ENCODE measurements around the gene ITGA1. TPM values are rescaled to one million over a fixed set of nuclear protein-coding genes. Genes with fewer than 3 reads are reported as not detected.

The ITGA1 gene
- total RNA-seq, 1 experiment from 2014 or later = 27.4 TPM

GRCh38 chr5:52896534-52897237 is 109.0 kb downstream of the ITGA1 start:
- no peak for DNase-seq (ENCODE audit: low read depth in 1 of 2, low spot score in 2 of 2)
- H3K4me1 ChIP-seq (replicated peaks) = no peaks in the 10 kb centered on the region
- no peaks in the 10 kb centered on the region for H3K27me3 ChIP-seq (replicated peaks)
- H3K36me3 ChIP-seq = no peaks in the 10 kb centered on the region
- H3K4me3 ChIP-seq = no peak overlapping the region
- H3K27ac ChIP-seq = no peak overlapping the region
- H3K9me3 ChIP-seq (replicated peaks) = no peaks in the 10 kb centered on the region

GRCh38 chr5:52897238-52897614 is 109.5 kb downstream of the ITGA1 start:
- no peaks in the 10 kb centered on the region for H3K4me1 ChIP-seq (replicated peaks)
- no peaks in the 10 kb centered on the region for H3K36me3 ChIP-seq
- no peaks in the 10 kb centered on the region for H3K27me3 ChIP-seq (replicated peaks)
- H3K27ac ChIP-seq = no peak overlapping the region
- DNase-seq (ENCODE audit: low read depth in 1 of 2, low spot score in 2 of 2) = no peak
- no peak overlapping the region for H3K4me3 ChIP-seq
- no peaks in the 10 kb centered on the region for H3K9me3 ChIP-seq (replicated peaks)

DNA sequence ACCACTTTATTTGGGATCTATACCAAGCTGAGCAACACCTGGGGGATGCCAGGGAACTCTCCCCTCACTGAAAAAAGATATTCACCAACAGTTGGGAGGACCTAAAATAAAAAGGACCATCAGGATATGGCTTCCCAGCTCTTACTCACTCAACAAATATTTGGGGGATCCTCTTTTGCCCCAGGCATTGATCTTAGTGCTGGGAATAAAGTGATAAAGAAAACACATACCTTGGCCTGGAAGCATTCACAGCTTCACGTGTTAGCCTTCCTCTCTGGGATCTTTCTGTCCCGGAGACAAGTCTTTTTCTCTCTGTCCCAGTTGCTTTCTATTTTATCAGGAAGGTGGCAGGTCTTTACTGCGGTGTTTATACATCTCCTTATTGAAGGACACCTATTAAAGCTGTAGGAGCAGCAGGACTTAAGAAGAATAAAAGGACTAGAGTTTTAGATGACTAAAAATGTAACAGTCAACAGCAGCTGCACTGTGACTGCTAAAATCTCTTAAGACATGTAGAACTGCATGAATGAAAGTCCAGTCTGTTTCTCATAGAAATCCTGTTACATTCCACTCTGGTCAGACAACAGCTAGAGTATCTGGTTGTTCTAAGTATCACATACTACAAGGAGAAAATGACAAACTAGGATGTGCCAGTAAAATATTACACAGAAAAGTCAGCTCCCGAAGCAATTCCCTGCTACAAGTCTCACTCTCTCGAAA is 111.4 kb downstream of the ITGA1 start:
- no peak for DNase-seq (ENCODE audit: low read depth in 1 of 2, low spot score in 2 of 2)
- Histone ChIP-seq H3K4me1 (replicated peaks) (no peaks in the 10 kb centered on the region), H3K27me3 (replicated peaks) (no peaks in the 10 kb centered on the region), H3K9me3 (replicated peaks) (no peaks in the 10 kb centered on the region), H3K4me3 (no peak overlapping the region), H3K27ac (no peak overlapping the region), H3K36me3 (no peaks in the 10 kb centered on the region)

DNA sequence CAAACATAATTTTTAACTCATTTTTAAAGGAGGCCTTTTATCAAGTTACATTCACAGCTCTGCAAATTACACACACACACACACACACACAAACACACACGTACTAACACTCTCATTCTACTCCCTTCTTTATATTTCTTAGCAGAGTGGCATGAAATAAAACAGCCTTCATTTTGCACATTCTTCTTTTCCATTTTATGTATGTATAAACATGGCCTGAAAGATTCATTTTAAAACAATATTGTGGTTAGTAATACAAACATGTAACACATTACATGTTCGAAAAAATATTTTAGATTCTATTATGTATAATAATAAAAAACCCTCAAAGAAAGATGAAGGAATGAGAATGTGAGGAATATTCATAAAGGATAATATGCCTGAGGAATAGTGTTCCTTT is 115.4 kb downstream of the ITGA1 start:
- no peaks in the 10 kb centered on the region for H3K27me3 ChIP-seq (replicated peaks)
- no peaks in the 10 kb centered on the region for H3K4me1 ChIP-seq (replicated peaks)
- DNase-seq (ENCODE audit: low read depth in 1 of 2, low spot score in 2 of 2) = no peak
- H3K9me3 ChIP-seq (replicated peaks) = no peaks in the 10 kb centered on the region
- no peak overlapping the region for H3K27ac ChIP-seq
- H3K36me3 ChIP-seq = no peaks in the 10 kb centered on the region
- H3K4me3 ChIP-seq = no peak overlapping the region

- Histone ChIP-seq H3K4me3 (no peak overlapping the region), H3K4me1 (replicated peaks) (no peaks in the 10 kb centered on the region), H3K36me3 (no peaks in the 10 kb centered on the region), H3K27me3 (replicated peaks) (no peaks in the 10 kb centered on the region), H3K27ac (no peak overlapping the region), H3K9me3 (replicated peaks) (no peaks in the 10 kb centered on the region)
- DNase-seq (ENCODE audit: low read depth in 1 of 2, low spot score in 2 of 2) = no peak
These were observed 118.6 kb downstream of the ITGA1 start for GRCh38 chr5:52906343-52906742.

DNA sequence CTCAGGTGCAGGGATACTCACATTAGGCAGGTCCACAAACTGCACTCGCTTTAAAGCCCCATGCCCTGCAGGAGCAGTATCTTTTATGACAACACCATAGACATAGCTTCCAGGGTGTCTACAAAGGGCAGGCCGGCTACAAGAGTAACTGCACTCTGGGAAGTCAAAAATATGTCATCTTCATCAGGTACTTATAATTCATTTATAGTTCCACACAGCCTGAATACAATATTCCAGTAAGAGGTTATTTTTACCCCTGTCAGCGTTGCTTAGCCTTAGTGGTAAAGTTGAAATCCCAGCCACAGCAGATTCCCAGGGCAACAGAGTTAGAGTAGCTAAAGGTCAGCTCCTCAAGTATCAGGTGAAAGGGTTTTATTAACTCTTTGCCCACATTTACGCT is 119.1 kb downstream of the ITGA1 start:
- H3K4me1 ChIP-seq (replicated peaks) = no peaks in the 10 kb centered on the region
- no peaks in the 10 kb centered on the region for H3K27me3 ChIP-seq (replicated peaks)
- no peak for DNase-seq (ENCODE audit: low read depth in 1 of 2, low spot score in 2 of 2)
- no peak overlapping the region for H3K27ac ChIP-seq
- no peak overlapping the region for H3K4me3 ChIP-seq
- no peaks in the 10 kb centered on the region for H3K9me3 ChIP-seq (replicated peaks)
- no peaks in the 10 kb centered on the region for H3K36me3 ChIP-seq

DNA sequence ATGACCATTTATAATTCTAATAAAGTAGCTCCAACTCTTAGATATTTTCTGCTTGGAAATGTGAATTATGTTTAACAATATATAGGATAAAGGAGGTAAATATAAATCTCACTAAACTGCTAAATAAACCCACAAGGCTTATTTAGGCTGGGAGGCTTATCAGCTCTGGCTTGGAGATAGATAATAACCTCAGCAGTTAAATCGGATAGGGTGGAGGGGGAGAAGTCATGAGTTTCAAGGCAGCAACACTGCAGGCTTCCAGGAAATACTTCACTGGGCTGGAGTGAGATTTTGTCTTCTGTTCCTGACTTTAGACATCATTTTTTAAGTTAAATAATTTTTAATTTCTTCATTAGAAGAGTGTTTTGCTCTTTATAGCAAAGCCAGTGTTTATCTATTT is 121.5 kb downstream of the ITGA1 start:
- H3K36me3 ChIP-seq = no peaks in the 10 kb centered on the region
- H3K27me3 ChIP-seq (replicated peaks) = no peaks in the 10 kb centered on the region
- no peak overlapping the region for H3K27ac ChIP-seq
- H3K9me3 ChIP-seq (replicated peaks) = no peaks in the 10 kb centered on the region
- no peak for DNase-seq (ENCODE audit: low read depth in 1 of 2, low spot score in 2 of 2)
- no peak overlapping the region for H3K4me3 ChIP-seq
- H3K4me1 ChIP-seq (replicated peaks) = no peaks in the 10 kb centered on the region

DNA sequence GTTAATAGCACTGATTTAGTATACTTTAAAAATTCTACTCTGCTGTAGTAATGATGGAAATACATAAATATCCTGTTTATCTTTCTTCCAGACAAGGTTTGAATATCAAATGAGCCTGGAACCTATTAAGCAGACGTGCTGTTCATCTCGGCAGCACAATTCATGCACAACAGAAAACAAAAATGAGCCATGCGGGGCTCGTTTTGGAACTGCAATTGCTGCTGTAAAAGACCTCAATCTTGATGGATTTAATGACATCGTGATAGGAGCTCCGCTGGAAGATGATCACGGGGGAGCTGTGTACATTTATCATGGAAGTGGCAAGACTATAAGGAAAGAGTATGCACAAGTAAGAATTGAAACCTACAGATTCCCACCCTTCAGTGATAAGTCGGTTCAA is 122.4 kb downstream of the ITGA1 start:
- Histone ChIP-seq H3K36me3 (no peaks in the 10 kb centered on the region), H3K9me3 (replicated peaks) (no peaks in the 10 kb centered on the region), H3K4me1 (replicated peaks) (0 out of 2 replicates have a peak, but pooled peaks cover 2% of the 10 kb centered on the region), H3K27ac (no peak overlapping the region), H3K4me3 (no peak overlapping the region), H3K27me3 (replicated peaks) (no peaks in the 10 kb centered on the region)
- no peak for DNase-seq (ENCODE audit: low read depth in 1 of 2, low spot score in 2 of 2)

GRCh38 chr5:52915176-52915875 is 127.6 kb downstream of the ITGA1 start:
- Histone ChIP-seq H3K27ac (no peak overlapping the region), H3K4me3 (peak overlapping the region; percentile 33), H3K9me3 (replicated peaks) (no peaks in the 10 kb centered on the region), H3K27me3 (replicated peaks) (no peaks in the 10 kb centered on the region), H3K36me3 (no peaks in the 10 kb centered on the region), H3K4me1 (replicated peaks) (0 out of 2 replicates have a peak, but pooled peaks cover 3% of the 10 kb centered on the region)
- DNase-seq (ENCODE audit: low read depth in 1 of 2, low spot score in 2 of 2) = peak; percentile 53 to 87

GRCh38 chr5:52920929-52921328 is 133.2 kb downstream of the ITGA1 start:
- Histone ChIP-seq H3K36me3 (no peaks in the 10 kb centered on the region), H3K4me3 (no peak overlapping the region), H3K27ac (no peak overlapping the region), H3K27me3 (replicated peaks) (no peaks in the 10 kb centered on the region), H3K9me3 (replicated peaks) (no peaks in the 10 kb centered on the region), H3K4me1 (replicated peaks) (0 out of 2 replicates have a peak, but pooled peaks cover 3% of the 10 kb centered on the region)
- DNase-seq (ENCODE audit: low read depth in 1 of 2, low spot score in 2 of 2) = no peak

DNA sequence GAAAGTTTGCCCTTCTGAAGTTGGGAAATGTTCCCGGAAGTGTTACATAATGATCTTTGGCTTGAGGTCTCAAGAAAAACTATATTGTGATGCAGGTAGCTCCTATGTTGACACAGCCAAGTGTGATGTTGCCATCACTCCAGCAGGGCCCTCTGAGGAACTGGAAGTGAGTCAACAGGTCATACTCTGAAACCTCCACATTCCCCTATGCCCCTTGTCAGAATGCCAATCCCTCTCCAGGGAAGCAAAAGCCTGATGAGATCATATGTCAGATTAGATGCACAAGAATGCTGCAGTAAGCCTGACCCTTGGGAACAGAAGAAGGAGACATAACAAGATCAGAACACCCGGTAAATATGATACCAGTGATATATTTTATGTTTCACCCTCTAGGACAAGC is 134.7 kb downstream of the ITGA1 start:
- H3K9me3 ChIP-seq (replicated peaks) = no peaks in the 10 kb centered on the region
- no peaks in the 10 kb centered on the region for H3K36me3 ChIP-seq
- H3K27me3 ChIP-seq (replicated peaks) = no peaks in the 10 kb centered on the region
- H3K4me3 ChIP-seq = no peak overlapping the region
- H3K27ac ChIP-seq = no peak overlapping the region
- DNase-seq (ENCODE audit: low read depth in 1 of 2, low spot score in 2 of 2) = peak; percentile 30 to 49
- H3K4me1 ChIP-seq (replicated peaks) = 0 out of 2 replicates have a peak, but pooled peaks cover 3% of the 10 kb centered on the region

- Histone ChIP-seq H3K36me3 (no peaks in the 10 kb centered on the region), H3K9me3 (replicated peaks) (no peaks in the 10 kb centered on the region), H3K27me3 (replicated peaks) (no peaks in the 10 kb centered on the region), H3K4me3 (no peak overlapping the region), H3K27ac (no peak overlapping the region), H3K4me1 (replicated peaks) (0 out of 2 replicates have a peak, but pooled peaks cover 3% of the 10 kb centered on the region)
- no peak for DNase-seq (ENCODE audit: low read depth in 1 of 2, low spot score in 2 of 2)
These were observed 136.7 kb downstream of the ITGA1 start for GRCh38 chr5:52924456-52924855.

GRCh38 chr5:52925001-52925400 is 137.3 kb downstream of the ITGA1 start:
- no peaks in the 10 kb centered on the region for H3K36me3 ChIP-seq
- no peak overlapping the region for H3K4me3 ChIP-seq
- 0 out of 2 replicates have a peak, but pooled peaks cover 3% of the 10 kb centered on the region for H3K4me1 ChIP-seq (replicated peaks)
- DNase-seq (ENCODE audit: low read depth in 1 of 2, low spot score in 2 of 2) = no peak
- H3K9me3 ChIP-seq (replicated peaks) = no peaks in the 10 kb centered on the region
- H3K27me3 ChIP-seq (replicated peaks) = no peaks in the 10 kb centered on the region
- no peak overlapping the region for H3K27ac ChIP-seq

GRCh38 chr5:52928689-52929088 is 141.0 kb downstream of the ITGA1 start:
- no peaks in the 10 kb centered on the region for H3K4me1 ChIP-seq (replicated peaks)

More at GRCh38 chr5:52928689-52929088, 141.0 kb downstream of the ITGA1 start:
- no peaks in the 10 kb centered on the region for H3K9me3 ChIP-seq (replicated peaks)
- no peak overlapping the region for H3K27ac ChIP-seq
- H3K36me3 ChIP-seq = no peaks in the 10 kb centered on the region
- no peak overlapping the region for H3K4me3 ChIP-seq
- DNase-seq (ENCODE audit: low read depth in 1 of 2, low spot score in 2 of 2) = no peak
- H3K27me3 ChIP-seq (replicated peaks) = no peaks in the 10 kb centered on the region
